Naive thymus-derived CD4-positive, alpha-beta T cell (primary cell): ENCODE data around the gene SERINC5. TPM values are rescaled to one million over a fixed set of nuclear protein-coding genes. Genes with fewer than 3 reads are reported as not detected.
"Not testable (repeated sequence)": the region's sequence is repeated elsewhere in the genome, so short reads cannot be mapped to it uniquely, and the experiment has no call there.

Source experiments
- ATAC-seq: fragments of 150-1000 bp; cut with Tn5 transposase; 2 replicates; pipeline ENCODE4 v1.10.0; 2021; ENCODE audit warnings: mild to moderate bottlenecking, moderate library complexity
- CTCF ChIA-PET: fragments of 350-600 bp; sonication (Branson Sonifier 250); formaldehyde crosslinking; loops from one replicate; lab custom pipeline; 2021; ENCODE audit warnings: antibody characterized with exemption; lab: Charles Lee
- POLR2A ChIA-PET: fragments of 350-600 bp; sonication (Branson Sonifier 250); formaldehyde crosslinking; loops from one replicate; lab custom pipeline; 2021; ENCODE audit warnings: antibody characterized with exemption, inconsistent platforms; lab: Charles Lee
- DNase-seq, 9 donors: peaks; one replicate each; pipeline versions ENCODE4 v3.0.0 to v3.0.0-alpha.2; 2020 to 2022; ENCODE audit warnings: mixed read lengths in 1 of 9
- H3K27ac ChIP-seq: one replicate; pipeline ENCODE4 v1.7.0; 2013; ENCODE audit warnings: mild to moderate bottlenecking, low read depth, low read length, moderate library complexity
- H3K27me3 ChIP-seq, 2 donors: one replicate each; pipeline ENCODE4 v1.7.0; 2013; ENCODE audit warnings: low read length in 2 of 2, mild to moderate bottlenecking in 2 of 2, moderate library complexity in 2 of 2; ENCODE audit not compliant: control insufficient read depth in 2 of 2, insufficient read depth in 2 of 2
- H3K36me3 ChIP-seq, 3 experiments: 1 replicate in 2 of 3; 2 replicates in 1 of 3; pipeline ENCODE4 v1.7.0; 2013; ENCODE audit warnings: low read length in 3 of 3, mild to moderate bottlenecking in 3 of 3, moderate library complexity in 1 of 3; ENCODE audit not compliant: insufficient read depth in 3 of 3, control insufficient read depth in 2 of 3
- H3K4me1 ChIP-seq, 2 donors: one replicate each; pipeline ENCODE4 v1.7.0; 2013; ENCODE audit warnings: low read length in 2 of 2, mild to moderate bottlenecking in 2 of 2, moderate library complexity in 1 of 2; ENCODE audit not compliant: control insufficient read depth in 2 of 2, insufficient read depth in 2 of 2
- H3K4me3 ChIP-seq: 2 replicates; pipeline ENCODE4 v1.7.0; 2013; ENCODE audit warnings: mild to moderate bottlenecking, low read length
- H3K9me3 ChIP-seq, 3 experiments: 1 replicate in 2 of 3; 2 replicates in 1 of 3; pipeline ENCODE4 v1.7.0; 2013; ENCODE audit warnings: low read length in 3 of 3; ENCODE audit not compliant: control insufficient read depth in 2 of 3
- H3K27ac Mint-ChIP-seq, 9 donors: one replicate each; pipeline ENCODE4 v1.8.0; 2020 to 2022; ENCODE audit warnings: mixed read lengths in 9 of 9, mild to moderate bottlenecking in 8 of 9, moderate library complexity in 5 of 9, inconsistent platforms in 2 of 9
- H3K27me3 Mint-ChIP-seq, 5 donors: one replicate each; pipeline ENCODE4 v1.8.0; 2021 to 2022; ENCODE audit warnings: mixed read lengths in 5 of 5, mild to moderate bottlenecking in 1 of 5
- H3K36me3 Mint-ChIP-seq, 5 donors: one replicate each; pipeline ENCODE4 v1.8.0; 2020 to 2022; ENCODE audit warnings: mixed read lengths in 5 of 5, mild to moderate bottlenecking in 3 of 5, inconsistent platforms in 1 of 5
- H3K4me1 Mint-ChIP-seq, 7 donors: one replicate each; pipeline ENCODE4 v1.8.0; 2020 to 2022; ENCODE audit warnings: mixed read lengths in 7 of 7, mild to moderate bottlenecking in 3 of 7, inconsistent platforms in 1 of 7
- H3K4me3 Mint-ChIP-seq, 10 donors: one replicate each; pipeline ENCODE4 v1.8.0; 2020 to 2022; ENCODE audit warnings: mild to moderate bottlenecking in 10 of 10, mixed read lengths in 10 of 10, moderate library complexity in 6 of 10, inconsistent platforms in 2 of 10
- H3K9me3 Mint-ChIP-seq, 11 donors: one replicate each; pipeline ENCODE4 v1.8.0; 2020 to 2022; ENCODE audit warnings: mixed read lengths in 11 of 11, mild to moderate bottlenecking in 4 of 11, inconsistent platforms in 1 of 11, moderate library complexity in 1 of 11
- intact Hi-C, 2 donors: fragments of 100-400 bp; cut with micrococcal nuclease; formaldehyde crosslinking; loops; one replicate each; pipeline ENCODE4 v1.15.1; 2023
- polyA plus RNA-seq, 2 donors: library from polyadenylated mRNA; unstranded; fragments of 300-500 nt; fragmentation: Illumina TruSeq; gene quantifications; one replicate each; pipeline ENCODE4 v1.2.3, GENCODE V29; 2021
- total RNA-seq, 6 experiments: library from RNA in 5 of 6; stranded (reverse) in 5 of 6; gene quantifications; 1 replicate in 5 of 6; 2 replicates in 1 of 6; pipeline ENCODE4 v1.2.3 and lab custom pipeline; 2021 to 2026

SERINC5 gene
- total and polyA plus RNA-seq, 7 experiments from 2014 or later, result 34.3 to 164 (median 101) TPM

DNA sequence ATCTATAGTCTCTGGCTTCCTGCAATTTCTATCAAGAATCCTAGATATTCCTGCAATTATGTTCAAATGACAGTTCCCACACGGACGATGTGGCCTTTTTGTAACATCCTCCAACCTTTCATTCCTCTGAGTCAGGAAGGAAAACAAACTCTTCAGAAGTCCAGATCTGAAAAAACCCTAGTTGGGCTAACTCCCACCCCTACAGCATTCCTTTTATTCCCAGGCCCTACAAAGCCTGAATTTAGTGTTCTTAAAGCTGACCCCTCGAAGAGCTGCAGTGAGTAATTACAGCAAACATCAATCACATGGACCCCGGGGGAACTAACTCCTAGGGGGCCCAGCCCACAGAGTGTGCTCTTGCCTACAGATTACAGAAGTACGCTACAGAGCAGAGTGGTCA, 99.7 kb downstream of the SERINC5 start:
- Histone ChIP-seq H3K36me3 (peaks cover 0 to 59% (median 17%) of the 10 kb centered on the region in 3 experiments), H3K4me3 (no peak overlapping the region), H3K9me3 (no peaks in the 10 kb centered on the region), H3K27me3 (no peaks in the 10 kb centered on the region), H3K27ac (peak overlapping the region; percentile 42), H3K4me1 (peaks cover 9 to 27% of the 10 kb centered on the region in 2 donors)
- peaks cover 4 to 83% (median 50%) of the 10 kb centered on the region in 7 donors for H3K4me1 Mint-ChIP-seq
- peak overlapping the region; percentile 25 to 99 (median 92) for H3K27ac Mint-ChIP-seq
- intact Hi-C loops, result no loop called here
- ATAC-seq (no peak), DNase-seq (no peak)
- H3K4me3 Mint-ChIP-seq, result no peak overlapping the region
- H3K9me3 Mint-ChIP-seq, result peaks cover 0 to 5% (median 0%) of the 10 kb centered on the region in 11 donors
- no peaks in the 10 kb centered on the region for H3K27me3 Mint-ChIP-seq
- ChIA-PET CTCF (no interaction called here), POLR2A (interaction anchor here (0.6 to 4.1 kb wide), 8 partner anchors 9 to 99 kb away, joined by 3 to 17 read pairs (median 4); partner anchors contain the start of gene SERINC5)
- H3K36me3 Mint-ChIP-seq, result peaks cover 12 to 70% (median 61%) of the 10 kb centered on the region in 5 donors

DNA sequence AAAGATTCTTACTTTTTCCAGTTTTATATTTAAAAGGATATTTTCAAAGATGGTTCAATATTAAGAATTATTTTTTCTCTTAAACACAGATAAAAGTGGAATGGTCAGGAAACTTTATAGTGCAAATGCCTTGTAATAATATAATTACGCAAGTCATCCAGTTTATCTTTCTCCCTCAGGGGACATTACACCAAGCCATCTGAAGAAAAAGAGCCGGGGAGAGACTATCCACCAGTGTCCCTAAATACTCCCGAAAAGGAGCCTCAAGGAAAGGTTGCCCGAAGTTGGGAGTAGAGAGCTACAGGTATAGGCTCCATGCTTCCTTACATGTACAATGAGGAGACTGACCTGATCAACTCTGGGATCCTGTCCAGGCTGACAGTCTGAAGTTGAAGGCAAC, 101.1 kb downstream of the SERINC5 start:
- peaks cover 17 to 71% (median 64%) of the 10 kb centered on the region in 5 donors for H3K36me3 Mint-ChIP-seq
- CTCF ChIA-PET, result no interaction called here
- H3K4me3 Mint-ChIP-seq, result peak overlapping the region in 5 of 10 donors; percentile 36 to 88 (median 65)

DNA sequence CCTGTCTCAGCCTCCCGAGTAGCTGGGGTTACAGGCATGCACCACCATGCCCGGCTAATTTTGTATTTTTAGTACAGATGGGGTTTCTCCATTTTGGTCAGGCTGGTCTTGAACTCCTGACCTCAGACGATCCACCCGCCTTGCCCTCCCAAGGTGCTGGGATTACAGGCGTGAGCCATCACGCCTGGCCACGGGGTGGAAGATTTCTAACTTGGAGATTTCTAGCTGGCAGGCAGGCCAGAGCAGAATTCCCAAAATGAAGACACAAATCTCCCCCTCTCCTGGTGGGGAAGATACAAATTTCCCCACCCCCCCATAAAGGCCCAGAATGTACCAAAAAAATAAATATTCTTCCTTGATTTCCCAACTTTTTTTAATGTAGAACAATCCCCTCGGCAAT, 101.6 kb downstream of the SERINC5 start:
- intact Hi-C loops, H3K27me3 Mint-ChIP-seq, H3K9me3 ChIP-seq, H3K9me3 Mint-ChIP-seq, ATAC-seq, H3K4me3 ChIP-seq, DNase-seq, H3K27me3 ChIP-seq: not testable (repeated sequence)
- POLR2A ChIA-PET, result interaction anchor here (0.5 to 3.7 kb wide), 11 partner anchors 14 to 122 kb away, joined by 3 to 31 read pairs (median 6); partner anchors contain the start of gene SERINC5
- H3K36me3 Mint-ChIP-seq, result peaks cover 18 to 71% (median 60%) of the 10 kb centered on the region in 5 donors
- peak overlapping the region in 8 of 9 donors; percentile 92 to 100 (median 99) for H3K27ac Mint-ChIP-seq
- H3K4me3 Mint-ChIP-seq, result peak overlapping the region in 6 of 10 donors; percentile 65 to 88 (median 84)
- peaks cover 6 to 53% (median 11%) of the 10 kb centered on the region in 3 experiments for H3K36me3 ChIP-seq
- H3K4me1 Mint-ChIP-seq, result peaks cover 17 to 89% (median 69%) of the 10 kb centered on the region in 7 donors
- H3K27ac ChIP-seq, result peak overlapping the region; percentile 18
- CTCF ChIA-PET, result interaction anchor here (0.6 kb wide), 2 partner anchors 126 to 650 kb away, joined by 3 to 4 read pairs; no protein-coding TSS in a partner anchor
- peaks cover 9 to 44% of the 10 kb centered on the region in 2 donors for H3K4me1 ChIP-seq

More for the DNA sequence above, 101.1 kb downstream of the SERINC5 start:
- intact Hi-C loops, result no loop called here
- peaks cover 9 to 39% of the 10 kb centered on the region in 2 donors for H3K4me1 ChIP-seq
- H3K27me3 Mint-ChIP-seq, result no peaks in the 10 kb centered on the region
- peaks cover 17 to 89% (median 64%) of the 10 kb centered on the region in 7 donors for H3K4me1 Mint-ChIP-seq
- no peak overlapping the region for H3K4me3 ChIP-seq
- ATAC-seq (no peak), DNase-seq (no peak)
- H3K9me3 ChIP-seq, result no peaks in the 10 kb centered on the region
- H3K9me3 Mint-ChIP-seq, result peaks cover 0 to 6% (median 0%) of the 10 kb centered on the region in 11 donors
- POLR2A ChIA-PET, result interaction anchor here (1.7 to 3.7 kb wide), 6 partner anchors 14 to 100 kb away, joined by 5 to 31 read pairs (median 8); partner anchors contain the start of gene SERINC5
- H3K27ac ChIP-seq, result peak overlapping the region; percentile 23
- H3K27me3 ChIP-seq, result no peaks in the 10 kb centered on the region
- H3K27ac Mint-ChIP-seq, result peak overlapping the region in 8 of 9 donors; percentile 92 to 100 (median 99)
- peaks cover 2 to 52% (median 11%) of the 10 kb centered on the region in 3 experiments for H3K36me3 ChIP-seq

DNA sequence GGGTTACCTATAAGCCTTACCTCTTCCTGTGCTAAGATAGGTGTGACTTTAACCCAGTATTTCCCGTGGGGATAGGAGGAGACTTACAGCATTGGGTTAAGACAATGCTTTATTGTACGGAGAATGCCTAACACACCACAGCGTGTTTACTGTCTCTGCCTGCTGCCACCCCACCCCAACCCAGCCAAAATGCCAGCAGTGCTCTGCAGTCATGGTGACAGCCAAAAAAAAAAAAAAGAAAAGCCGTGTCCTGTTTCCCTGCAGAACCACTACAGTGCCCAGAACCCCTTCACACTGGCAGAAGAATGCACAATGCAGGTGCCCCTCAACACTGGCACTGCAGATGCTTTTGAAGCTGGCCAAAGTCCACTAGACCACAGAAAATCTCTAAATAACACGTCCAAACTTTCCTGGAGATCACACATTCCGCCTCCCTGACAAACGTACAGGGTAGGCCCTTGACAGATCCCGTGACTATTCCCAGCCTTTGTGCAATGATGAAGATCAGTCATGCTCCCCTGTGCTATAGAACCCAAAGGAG, 102.2 kb downstream of the SERINC5 start:
- peak overlapping the region; percentile 48 to 88 (median 80) for H3K4me3 Mint-ChIP-seq

DNA sequence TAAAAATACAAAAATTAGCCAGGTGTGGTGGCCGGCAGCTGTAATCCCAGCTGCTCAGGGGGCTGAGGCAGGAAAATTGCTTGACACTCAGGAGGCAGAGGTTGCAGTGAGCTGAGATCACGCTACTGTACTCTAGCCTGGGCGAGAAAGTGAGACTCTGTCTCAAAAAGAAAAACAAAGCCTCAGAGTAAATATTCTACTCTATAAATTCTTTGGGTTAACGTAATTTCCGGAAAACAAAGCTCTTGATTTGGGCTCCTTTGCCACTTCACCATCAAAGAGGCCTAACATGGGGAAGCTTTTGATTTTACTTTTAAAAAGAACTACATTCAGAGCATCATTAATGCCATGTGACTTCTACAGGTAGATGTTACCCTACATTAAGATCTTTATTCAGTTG, 103.1 kb downstream of the SERINC5 start:
- DNase-seq, result peak in 7 of 9 donors; percentile 65 to 88 (median 83)
- Mint-ChIP-seq H3K4me3 (peak overlapping the region; percentile 33 to 88 (median 80)), H3K36me3 (peaks cover 9 to 66% (median 49%) of the 10 kb centered on the region in 5 donors), H3K9me3 (peaks cover 0 to 6% (median 0%) of the 10 kb centered on the region in 11 donors), H3K27me3 (no peaks in the 10 kb centered on the region), H3K4me1 (peaks cover 19 to 85% (median 77%) of the 10 kb centered on the region in 7 donors), H3K27ac (peak overlapping the region; percentile 85 to 100 (median 99))
- no peak overlapping the region for H3K4me3 ChIP-seq
- ChIA-PET POLR2A (interaction anchor here (0.6 to 7.0 kb wide), 25 partner anchors 8 to 133 kb away, joined by 3 to 124 read pairs (median 4); partner anchors contain the start of gene SERINC5), CTCF (interaction anchor here (0.6 to 2.6 kb wide), 5 partner anchors 13 to 102 kb away, joined by 3 to 13 read pairs (median 4); no protein-coding TSS in a partner anchor)
- peaks cover 9 to 53% of the 10 kb centered on the region in 2 donors for H3K4me1 ChIP-seq
- peaks cover 0 to 47% (median 11%) of the 10 kb centered on the region in 3 experiments for H3K36me3 ChIP-seq
- intact Hi-C loops, result loop anchor here in 1 of 2 donors (1.0 to 2.0 kb wide), 7 partner anchors 9 to 118 kb away; partner anchors contain the start of gene SERINC5
- H3K27ac ChIP-seq, result peak overlapping the region; percentile 78
- peak; percentile 87 for ATAC-seq
- no peaks in the 10 kb centered on the region for H3K27me3 ChIP-seq
- no peaks in the 10 kb centered on the region for H3K9me3 ChIP-seq

More for the DNA sequence above, 102.2 kb downstream of the SERINC5 start:
- H3K27me3 ChIP-seq, result no peaks in the 10 kb centered on the region
- no peaks in the 10 kb centered on the region for H3K9me3 ChIP-seq
- peak overlapping the region; percentile 85 to 100 (median 99) for H3K27ac Mint-ChIP-seq
- H3K36me3 ChIP-seq, result peaks cover 6 to 53% (median 11%) of the 10 kb centered on the region in 3 experiments
- H3K9me3 Mint-ChIP-seq, result peaks cover 0 to 6% (median 0%) of the 10 kb centered on the region in 11 donors
- H3K36me3 Mint-ChIP-seq, result peaks cover 12 to 70% (median 56%) of the 10 kb centered on the region in 5 donors
- peak overlapping the region; percentile 78 for H3K27ac ChIP-seq
- H3K4me1 Mint-ChIP-seq, result peaks cover 17 to 89% (median 72%) of the 10 kb centered on the region in 7 donors
- peaks cover 9 to 49% of the 10 kb centered on the region in 2 donors for H3K4me1 ChIP-seq
- intact Hi-C loops, result loop anchor here in 1 of 2 donors (1.0 to 2.0 kb wide), 7 partner anchors 8 to 117 kb away; partner anchors contain the start of gene SERINC5
- no peaks in the 10 kb centered on the region for H3K27me3 Mint-ChIP-seq
- POLR2A ChIA-PET, result interaction anchor here (0.5 to 7.0 kb wide), 24 partner anchors 8 to 1230 kb away, joined by 3 to 124 read pairs (median 5); partner anchors contain the start of gene SERINC5
- no peak overlapping the region for H3K4me3 ChIP-seq
- DNase-seq, result peak in 7 of 9 donors; percentile 57 to 78 (median 69)
- CTCF ChIA-PET, result interaction anchor here (0.6 to 1.2 kb wide), 3 partner anchors 17 to 649 kb away, joined by 3 to 4 read pairs (median 4); no protein-coding TSS in a partner anchor
- ATAC-seq, result peak; percentile 60

DNA sequence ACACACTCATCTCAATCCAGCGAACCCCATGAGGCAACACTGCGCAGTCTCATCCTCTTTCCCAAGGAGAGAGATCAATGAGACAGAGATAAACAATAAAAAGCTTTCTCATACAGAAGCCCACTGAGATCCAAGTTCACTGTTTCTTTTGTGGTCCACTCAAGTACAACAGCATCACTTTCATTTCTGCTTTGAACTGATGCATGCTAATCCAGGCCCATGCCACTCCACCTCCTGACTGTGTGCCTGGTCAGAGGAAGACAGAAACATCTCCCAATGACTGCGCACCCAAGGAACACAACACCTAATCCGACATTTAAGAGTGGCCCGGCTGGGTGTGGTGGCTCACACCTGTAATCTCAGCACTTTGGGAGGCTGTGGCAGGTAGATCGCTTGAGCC, 104.0 kb downstream of the SERINC5 start:
- ATAC-seq (no peak), DNase-seq (no peak)
- CTCF ChIA-PET, result interaction anchor here (0.6 to 2.6 kb wide), 6 partner anchors 16 to 125 kb away, joined by 3 to 13 read pairs (median 4); no protein-coding TSS in a partner anchor
- Histone ChIP-seq H3K9me3 (no peaks in the 10 kb centered on the region), H3K36me3 (peaks cover 0 to 48% (median 11%) of the 10 kb centered on the region in 3 experiments), H3K27me3 (no peaks in the 10 kb centered on the region), H3K4me3 (no peak overlapping the region), H3K27ac (peak overlapping the region; percentile 78), H3K4me1 (peaks cover 9 to 62% of the 10 kb centered on the region in 2 donors)
- peaks cover 9 to 66% (median 50%) of the 10 kb centered on the region in 5 donors for H3K36me3 Mint-ChIP-seq
- peaks cover 20 to 90% (median 86%) of the 10 kb centered on the region in 7 donors for H3K4me1 Mint-ChIP-seq
- peak overlapping the region in 7 of 10 donors; percentile 26 to 88 (median 86) for H3K4me3 Mint-ChIP-seq
- POLR2A ChIA-PET, result interaction anchor here (0.6 to 7.0 kb wide), 11 partner anchors 14 to 106 kb away, joined by 3 to 124 read pairs (median 6); partner anchors contain the start of gene SERINC5
- peak overlapping the region; percentile 85 to 100 (median 99) for H3K27ac Mint-ChIP-seq
- peaks cover 0 to 6% (median 0%) of the 10 kb centered on the region in 11 donors for H3K9me3 Mint-ChIP-seq
- no peaks in the 10 kb centered on the region for H3K27me3 Mint-ChIP-seq
- intact Hi-C loops, result loop anchor here in 1 of 2 donors (2.0 kb wide), 2 partner anchors 59 to 95 kb away; no protein-coding TSS in a partner anchor
